NCI-H1048 (cell line): ENCODE results near the gene DYTN.
"Not testable (repeated sequence)": the region's sequence is repeated elsewhere in the genome, so short reads cannot be mapped to it uniquely, and the experiment has no call there.

Experiments used
- DNase-seq: peaks from one replicate; lab custom pipeline; 2025; lab: John Stamatoyannopoulos, UW

DYTN gene, protein sequence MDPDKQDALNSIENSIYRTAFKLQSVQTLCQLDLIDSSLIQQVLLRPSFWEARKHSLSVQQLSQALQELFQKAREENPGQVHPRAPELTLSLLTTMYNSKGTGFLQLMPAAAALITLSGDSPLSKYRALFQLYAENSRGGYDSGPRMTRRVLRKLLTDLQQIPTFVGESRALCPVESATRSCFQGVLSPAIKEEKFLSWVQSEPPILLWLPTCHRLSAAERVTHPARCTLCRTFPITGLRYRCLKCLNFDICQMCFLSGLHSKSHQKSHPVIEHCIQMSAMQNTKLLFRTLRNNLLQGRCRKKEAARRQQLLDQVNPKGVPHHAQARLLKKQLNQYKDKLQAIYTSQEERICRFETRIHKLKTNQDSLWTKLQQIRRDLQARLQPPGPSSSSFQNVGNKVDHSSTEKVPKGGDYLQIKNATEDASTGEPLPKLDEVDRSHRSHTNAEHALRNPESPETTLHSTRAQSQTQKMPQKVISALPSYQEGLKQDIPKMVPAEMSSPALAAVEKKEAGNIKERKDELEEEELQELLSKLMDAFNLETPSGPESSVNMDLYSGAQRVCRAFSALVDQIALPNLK

DNA sequence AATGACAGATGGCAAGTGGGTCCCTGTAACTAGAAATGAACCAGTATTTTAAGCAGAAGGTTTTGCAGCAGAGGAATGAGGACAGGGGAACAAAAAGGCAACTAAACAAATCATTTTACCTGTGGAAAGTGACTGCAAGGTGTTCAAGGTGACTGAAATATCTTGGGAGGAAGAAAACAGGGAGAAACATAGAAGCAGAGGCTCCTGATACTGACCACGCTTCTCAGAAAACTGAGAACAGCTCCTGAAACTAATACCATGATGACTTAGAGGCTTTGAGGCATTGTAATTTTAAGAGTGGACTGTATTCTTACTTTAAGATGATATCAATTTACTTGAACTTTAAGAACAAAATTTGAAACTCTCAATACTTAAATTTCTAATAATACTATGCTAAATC lies at the start of gene DYTN:
DYTN (minus strand) TSS at position 101 of the 400 bp plus-strand sequence. CDS start 117 bp downstream, outside the sequence.
- DNase-seq = no peak

DNA sequence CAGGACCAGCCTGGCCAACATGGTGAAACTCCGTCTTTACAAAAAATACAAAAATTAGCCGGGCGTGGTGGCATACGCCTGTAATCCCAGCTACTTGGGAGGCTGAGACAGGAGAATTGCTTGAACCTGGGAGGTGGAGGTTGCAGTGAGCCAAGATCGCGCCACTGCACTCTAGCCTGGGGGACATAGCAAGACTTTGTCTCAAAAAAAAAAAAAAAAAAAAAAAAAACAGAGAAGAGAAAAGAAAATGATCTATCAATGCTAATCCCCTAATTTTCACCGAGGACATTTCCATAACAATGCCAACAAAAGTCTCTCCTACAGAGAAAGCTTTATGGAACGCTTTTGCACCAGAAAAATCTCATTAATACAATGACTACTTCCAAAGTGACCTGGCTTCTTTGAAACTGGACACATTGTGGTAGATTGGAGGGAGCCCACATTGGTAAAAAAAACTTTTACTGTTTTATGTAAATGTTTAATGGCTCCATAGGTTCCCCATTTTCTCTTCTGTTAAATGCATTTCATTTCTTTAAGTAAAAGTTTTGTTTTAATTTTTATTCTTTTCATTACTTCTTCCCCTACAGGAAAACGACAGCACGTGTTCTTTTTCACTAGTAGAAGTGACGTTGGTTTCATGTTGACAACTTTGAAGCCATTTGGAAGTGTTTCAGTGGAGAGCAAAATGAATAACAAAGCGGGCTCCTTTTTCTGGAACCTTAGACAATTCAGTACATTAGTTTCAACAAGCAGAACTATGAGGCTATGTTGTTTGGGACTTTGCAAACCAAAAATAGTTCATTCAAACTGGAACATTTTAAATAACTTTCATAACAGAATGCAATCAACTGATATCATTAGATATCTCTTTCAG lies 48.1 kb upstream of the DYTN start:
- no peak for DNase-seq

DNA sequence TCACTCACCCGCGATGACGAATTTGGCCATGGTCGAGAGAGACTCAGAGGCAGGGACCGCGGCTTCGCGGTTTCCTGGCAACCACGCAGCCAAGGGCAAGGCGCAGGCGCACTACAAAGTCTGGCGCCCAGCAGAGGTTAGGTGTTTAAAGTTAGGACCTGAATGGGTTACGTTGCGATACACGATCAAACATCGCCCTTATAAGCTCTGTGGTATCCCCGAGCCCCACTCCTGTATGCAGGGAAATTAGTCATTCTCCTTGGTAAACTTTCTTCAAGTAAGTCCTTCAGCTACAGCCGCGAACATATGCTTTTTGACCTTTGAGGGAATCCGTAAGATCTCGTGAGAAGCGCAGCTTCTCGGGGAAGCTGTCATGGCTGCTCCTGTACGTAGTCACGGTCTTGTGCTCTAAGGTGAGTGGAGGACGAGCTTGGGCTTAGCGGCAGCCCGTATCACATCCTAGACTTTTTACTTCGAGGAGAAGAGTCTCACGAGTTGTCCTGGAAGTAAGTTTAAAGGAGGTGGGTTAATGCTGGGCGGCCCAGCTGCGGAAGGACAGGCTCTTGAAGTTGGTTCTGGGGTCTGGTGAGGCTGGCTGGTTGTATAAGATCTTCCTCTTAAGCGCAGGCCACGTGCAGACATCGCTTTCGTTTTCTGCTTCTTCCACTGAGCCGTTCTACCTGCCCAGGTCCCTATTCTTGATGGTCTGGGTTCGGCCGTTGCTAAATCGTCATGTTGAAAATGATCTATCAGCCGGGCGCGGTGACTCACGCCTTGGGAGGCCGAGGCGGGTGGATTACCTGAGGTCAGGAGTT lies 47.3 kb upstream of the DYTN start, which contains the start of the genes FASTKD2 and MDH1B:
FASTKD2 (plus strand) TSS at position 365 of the 815 bp plus-strand sequence. CDS start 1,088 bp downstream, outside the sequence.
MDH1B (minus strand) TSS at position 87 of the 815 bp plus-strand sequence; CDS start at position 30, 57 bp downstream.
- DNase-seq = peak; percentile 63

DNA sequence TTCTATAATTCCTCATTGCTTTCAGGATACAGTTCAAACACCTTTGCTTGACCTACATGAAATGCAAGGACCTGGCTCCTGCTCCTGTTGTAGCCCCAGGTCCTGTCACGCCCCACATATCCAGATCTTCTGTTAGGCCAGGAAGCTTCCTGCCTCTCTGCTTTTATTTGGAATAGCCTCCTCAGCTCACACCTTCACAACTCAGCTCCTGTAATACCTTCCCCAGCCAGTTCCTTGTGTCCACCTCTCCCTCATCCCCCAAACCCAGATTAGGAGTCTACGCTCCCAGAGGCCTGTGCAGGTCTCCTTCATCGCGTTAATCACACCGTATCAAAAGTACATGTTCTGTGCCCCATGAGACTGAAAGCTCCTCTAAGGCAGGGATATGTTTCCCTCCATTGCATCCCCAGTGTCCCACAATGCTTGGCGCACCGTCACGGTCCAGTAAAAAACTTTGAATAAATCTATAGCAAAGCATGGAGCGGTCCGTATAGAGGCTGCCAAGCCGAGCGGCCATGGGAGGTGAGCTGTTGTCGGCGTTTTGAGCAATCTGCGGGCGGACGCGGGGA lies 46.6 kb upstream of the DYTN start:
- DNase-seq = no peak

DNA sequence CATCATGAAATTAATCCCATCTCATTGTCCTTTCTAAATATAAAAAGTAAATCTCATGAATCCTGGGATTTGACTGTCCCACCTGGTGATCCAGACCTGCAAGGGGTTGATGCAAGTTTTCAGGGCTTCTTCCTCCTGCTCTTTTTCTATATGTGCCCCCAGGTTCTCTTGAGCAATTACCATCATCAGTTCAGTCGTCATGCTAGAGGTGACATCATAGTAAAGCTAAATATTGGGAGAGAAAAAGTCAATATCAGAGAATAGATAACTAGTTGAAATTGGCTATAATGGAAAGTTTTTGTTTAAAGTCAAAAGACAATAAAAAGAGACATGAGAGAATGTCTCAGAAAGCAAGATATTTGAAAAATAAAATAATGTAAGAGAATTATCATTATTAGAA lies 38.6 kb upstream of the DYTN start:
- no peak for DNase-seq

DNA sequence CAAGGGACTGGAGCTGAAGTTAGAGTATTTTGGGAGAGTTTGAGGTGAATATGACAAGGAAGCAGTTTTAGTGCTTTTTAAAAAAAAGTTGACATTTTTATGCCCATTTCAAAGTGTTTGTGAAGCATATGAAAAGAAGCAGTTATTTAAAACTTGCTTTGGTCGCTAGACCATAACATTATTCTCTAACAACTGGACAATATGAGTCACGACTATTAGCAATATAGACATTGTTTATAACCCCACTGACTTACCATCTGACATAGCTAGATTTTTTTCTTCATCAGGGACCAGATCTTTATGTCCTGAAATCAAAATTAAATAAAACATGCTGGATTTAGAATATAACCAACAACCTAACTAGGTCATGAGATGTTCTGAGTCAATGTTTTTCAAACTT lies 22.6 kb upstream of the DYTN start:
- no peak for DNase-seq

DNA sequence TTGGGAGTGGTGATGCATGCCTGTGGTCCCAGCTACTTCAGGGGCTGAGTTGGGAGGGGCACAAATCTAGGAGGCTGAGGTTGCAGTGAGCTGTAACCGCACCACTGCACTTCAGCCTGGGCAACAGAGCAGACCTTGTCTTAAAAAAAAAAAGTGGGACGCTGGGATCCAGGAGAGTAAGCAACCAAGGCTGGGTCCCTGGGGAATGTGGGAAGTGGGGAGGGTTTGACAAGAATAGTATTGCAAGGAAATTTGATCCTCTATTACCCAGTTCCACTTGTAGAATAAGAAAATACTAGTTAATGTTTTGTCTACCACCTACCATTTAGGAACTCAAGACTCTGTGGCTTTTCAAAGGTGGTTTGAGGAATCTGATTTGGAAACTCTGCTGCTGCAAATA lies 21.1 kb upstream of the DYTN start:
- no peak for DNase-seq

DNA sequence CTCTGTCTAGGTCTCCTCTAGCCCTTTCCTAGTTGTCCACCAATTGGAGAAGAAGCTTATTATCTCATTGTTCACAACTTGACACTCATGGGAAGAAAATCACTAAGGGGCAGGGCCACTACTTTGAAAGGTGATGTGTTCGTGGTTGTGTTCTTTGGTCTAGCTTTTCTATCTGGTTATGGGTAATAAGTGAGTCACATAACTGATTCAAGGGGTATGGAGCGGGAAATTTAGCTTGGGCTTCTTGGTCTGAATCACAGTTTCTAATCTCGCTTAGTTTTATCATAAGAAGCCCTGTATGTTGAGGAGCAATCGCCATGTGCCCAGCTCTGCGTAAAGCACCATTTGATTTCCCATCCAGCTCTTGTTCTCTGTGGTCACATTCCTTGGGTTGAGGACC lies 18.7 kb upstream of the DYTN start:
- DNase-seq = no peak

DNA sequence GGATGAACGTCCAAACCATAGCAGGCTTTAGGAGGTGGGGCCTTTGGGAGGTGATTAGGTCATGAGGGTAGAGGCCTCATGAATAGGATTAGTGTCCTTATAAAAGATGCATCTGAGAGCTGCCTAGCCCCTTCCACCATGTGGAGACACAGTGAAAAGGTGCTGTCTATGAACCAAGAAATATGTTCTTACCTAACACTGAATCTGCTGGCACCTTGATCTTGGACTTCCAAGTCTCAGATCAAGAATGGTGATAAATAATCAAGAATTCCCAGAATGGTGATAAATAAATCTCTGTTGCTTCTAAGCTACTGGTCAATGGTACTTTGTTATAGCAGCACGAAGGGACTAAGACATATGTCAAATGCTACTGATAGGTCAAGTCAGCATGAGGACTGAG lies 15.1 kb upstream of the DYTN start:
- DNase-seq = no peak

DNA sequence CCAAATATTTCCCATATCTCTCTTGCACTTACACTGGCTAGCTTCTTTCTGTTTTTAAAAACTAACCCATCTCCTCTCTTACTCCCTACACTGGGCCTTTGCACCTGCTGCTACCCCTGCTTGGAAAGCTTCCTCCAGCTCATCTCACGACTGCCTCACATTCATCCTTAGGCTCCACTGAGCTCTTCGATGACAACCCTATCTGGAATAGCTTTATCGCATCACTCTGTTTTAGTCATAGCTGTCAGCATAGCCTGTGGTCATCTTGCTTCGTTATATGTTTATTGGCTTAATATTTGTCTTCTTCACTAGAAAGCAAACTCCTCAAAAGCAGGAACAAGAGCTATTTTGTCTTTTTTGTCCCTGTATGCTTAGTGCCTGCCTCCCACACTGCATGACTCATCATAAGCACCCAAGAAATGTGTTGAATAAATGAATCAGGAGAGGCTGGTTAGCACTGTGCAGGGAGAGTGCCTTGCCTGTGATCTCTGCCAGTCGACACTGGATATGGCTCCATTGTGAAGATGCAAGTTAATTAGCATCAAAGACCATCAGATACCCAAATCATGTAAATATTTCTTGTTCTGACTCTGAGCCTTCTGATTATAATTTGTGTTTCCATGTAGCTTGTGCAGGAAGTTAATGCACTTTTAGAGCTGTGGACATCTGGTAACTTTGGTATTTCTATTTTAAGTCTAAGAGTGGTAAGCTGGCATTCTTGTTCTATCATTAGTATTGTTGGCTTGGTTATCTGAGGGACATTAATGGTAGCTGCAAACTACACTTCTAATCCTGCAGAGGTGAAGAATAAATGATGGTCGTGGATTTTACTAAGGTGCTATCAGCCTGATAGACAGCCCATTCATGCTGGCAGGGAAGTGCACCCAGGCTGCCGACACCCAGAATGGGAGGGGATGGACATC lies 10.3 kb upstream of the DYTN start:
- DNase-seq = no peak

DNA sequence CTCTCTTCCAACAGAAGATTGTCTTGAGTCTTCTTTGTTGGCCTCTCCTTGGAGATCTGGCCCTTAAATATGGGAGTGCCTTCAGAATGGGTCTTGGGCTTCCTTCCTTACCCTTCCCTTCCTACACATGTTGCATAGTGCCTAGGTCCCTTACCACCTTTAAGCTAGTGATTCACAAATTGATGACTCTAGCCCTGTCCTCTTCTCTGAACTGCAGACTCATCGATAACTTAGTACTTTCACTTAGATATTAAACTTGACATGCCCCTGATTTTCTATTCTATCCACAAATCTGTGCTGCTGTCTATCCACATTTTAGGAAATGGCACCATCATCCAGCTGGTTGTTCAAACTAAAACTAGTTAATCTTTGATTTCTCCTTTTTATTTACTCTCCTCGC lies 9.1 kb upstream of the DYTN start:
- DNase-seq = no peak

DNA sequence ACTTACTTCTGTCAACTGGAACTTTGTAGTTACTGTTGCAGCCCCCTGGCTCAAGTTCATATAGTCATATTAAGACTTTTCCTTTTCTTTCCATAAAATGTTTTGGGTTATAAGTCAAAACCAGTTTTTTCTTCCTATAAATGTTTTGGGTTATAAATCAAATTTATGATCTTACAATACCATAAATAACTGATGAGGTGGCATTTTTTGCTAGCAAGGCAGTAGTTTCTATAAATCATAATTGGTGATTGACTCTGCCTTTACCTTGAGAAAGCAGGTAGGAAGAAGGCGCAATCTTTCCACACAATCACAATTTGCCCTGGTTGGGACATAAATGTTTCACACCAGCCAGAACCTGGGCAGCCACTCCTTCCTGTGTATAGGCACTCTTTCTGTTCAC lies 5.1 kb upstream of the DYTN start:
- DNase-seq = no peak

DNA sequence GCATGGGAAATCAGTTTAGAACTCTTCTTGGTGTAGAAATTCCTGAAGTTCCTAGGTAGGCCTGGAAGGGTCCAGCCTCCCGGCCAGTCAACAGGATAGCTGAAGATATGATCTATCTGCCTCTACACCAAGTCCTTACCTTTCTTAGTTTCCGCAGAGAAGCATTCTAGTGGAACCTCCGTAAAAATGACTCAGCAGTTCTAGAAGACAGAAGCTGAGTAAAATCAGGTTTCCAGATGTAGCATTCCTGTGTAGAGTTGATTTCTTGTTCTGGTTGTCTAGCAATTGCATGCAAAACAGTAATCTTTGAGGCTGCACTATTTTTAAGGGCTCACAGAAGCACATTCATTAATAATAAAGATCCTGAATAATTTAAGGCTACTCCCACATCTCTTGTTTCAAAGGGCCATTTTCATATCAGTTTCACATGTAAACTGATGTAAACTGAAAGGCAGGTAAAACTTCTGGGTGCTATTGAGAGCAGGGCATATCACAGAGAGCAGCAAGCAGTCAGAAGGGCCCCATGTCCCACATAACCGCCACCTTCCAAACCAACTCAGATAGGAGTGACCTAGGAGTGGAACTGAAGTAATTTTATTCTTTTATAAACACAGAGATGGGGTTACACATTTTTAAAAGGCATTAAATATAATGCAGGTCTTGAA lies 3.2 kb upstream of the DYTN start:
- no peak for DNase-seq

DNA sequence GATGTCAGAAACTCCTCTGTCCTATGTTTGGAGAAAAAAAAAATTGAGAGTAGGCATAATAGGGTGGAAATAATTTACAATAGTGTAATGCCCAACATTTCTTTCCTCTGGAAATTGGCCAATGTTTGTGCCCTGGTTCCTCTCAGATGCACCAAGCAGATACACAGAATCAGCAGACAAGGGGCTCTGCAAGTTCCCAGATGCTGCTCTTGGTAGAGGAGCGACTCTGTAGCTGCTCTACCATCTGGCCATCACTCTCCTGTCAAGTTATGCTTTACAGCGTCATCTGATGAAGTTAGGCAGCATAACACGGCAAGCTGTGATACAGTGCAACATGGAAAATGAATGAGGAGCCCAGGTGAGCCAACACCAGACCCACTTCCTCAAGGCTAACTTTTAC lies 1.6 kb downstream of the DYTN start:
- no peak for DNase-seq

DNA sequence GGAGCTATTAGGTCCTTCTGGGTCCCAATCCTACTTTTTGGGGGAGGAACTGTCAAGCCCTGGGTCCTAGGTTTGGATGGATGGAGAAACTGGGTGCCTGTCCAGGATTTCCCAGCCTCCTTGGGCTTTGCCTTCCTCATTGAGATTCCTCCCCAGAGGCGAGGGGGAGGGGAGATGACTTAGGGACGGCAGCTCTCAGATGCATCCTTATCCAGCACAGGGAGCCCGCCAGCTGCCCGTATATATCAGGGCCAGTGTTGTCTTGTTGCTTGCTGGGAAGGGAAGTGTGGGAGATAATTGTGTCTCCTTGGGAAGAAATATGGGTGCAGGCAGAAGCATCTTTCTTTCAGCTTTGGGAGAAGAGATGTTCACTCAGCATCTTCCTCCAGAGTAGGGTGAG lies 3.0 kb downstream of the DYTN start:
- not testable (repeated sequence) for DNase-seq

DNA sequence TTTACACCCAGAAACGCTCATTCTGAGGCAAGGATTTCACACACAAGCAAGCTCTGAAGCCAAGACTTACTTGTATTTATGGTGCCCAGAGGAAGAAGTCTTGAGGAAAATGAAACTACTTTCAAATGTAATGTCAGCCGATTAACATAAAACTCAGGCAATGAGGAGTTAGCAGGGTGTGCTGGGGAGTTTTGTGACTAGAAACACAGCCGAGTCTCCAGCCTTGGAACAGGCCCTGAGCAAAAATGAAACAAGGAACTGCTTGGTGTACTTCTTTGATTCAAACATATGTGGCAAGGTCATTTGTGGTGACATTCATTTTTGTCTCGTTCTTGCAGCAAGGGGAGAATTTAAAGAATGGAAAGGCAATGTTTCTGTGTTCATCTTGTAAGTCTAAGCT lies 4.5 kb downstream of the DYTN start:
- no peak for DNase-seq

DNA sequence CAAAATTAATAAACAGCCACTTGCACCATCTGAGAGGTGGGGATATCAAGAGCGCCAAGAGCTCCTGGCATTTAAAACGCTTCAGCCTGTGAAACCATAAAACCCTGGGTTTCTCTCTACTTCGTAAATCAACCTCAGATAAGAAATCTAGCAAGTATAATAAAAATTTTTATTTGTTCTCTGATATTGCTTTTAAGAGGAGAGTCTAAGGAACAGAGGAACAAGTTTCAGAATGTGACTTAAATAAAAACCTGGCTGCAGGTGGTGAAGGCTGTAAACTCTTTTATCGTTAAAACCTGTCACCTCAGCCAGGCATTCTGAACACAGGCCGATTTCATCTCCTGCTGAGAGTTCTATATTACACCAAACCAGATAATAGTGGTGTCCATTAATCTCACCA lies 9.9 kb downstream of the DYTN start:
- no peak for DNase-seq

DNA sequence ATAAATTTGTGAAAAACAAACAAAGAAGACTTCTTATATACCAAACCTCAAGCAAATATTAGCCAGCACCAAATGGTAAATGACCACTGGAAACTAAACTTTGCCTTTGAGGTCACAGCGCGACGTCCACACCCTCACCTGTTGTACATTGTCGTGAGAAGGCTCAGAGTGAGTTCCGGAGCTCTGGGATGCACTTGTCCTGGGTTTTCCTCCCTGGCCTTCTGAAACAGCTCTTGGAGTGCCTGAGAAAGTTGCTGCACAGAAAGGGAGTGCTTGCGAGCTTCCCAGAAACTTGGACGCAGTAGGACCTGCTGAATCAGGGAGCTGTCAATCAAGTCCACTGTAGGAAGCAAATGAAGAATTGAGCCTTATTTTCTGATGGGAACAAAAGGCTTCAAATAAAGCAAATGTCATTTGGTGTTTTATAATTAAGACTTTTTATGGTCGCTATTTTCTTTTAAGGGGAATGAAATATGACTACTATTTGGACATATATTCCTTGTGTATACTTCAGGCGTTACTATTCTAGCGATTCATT lies 11.0 kb downstream of the DYTN start:
- no peak for DNase-seq

DNA sequence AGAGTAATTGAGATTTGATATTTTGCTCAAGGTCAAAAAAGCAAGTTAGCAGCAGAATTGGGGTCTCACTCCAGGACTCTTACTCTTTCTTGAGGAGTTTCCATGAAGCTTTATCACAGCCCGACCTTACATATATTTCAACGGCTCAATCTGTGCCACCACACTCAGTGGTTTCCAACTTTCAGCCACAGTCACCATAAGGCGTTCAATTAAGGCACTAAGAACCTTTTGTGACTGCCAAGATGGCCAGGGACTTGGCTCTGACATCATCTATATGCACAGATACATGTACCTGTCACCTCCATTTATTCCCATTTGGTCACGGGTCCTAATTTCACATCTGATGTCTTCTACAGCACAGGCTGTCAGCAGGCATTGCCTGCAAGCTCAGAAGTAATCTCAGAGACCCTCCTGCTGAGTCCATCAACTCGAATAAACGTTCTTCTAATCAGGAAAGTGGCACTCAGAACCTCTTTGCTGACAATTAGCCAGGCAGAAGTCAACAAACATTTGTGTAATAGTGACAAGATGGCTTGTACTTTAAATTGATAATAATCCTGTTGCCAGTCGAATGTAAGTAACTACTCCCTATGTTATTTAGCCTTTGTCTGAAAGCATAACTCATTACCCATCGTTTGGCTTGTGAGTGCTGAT lies 16.1 kb downstream of the DYTN start:
- DNase-seq = no peak
